Sigmoid colon (tissue), 7 donors: Measurements from ENCODE around the gene RAB41. TPM values are rescaled to one million over a fixed set of nuclear protein-coding genes. Genes with fewer than 3 reads are reported as not detected.
"Not testable (repeated sequence)": the region's sequence is repeated elsewhere in the genome, so short reads cannot be mapped to it uniquely, and the experiment has no call there.

ENCODE experiments used
- DNase-seq: peaks from one replicate; pipeline ENCODE4 v3.0.0-alpha.2; 2019
- H3K27ac ChIP-seq, 4 donors: fragments of 200-600 bp; sonication (generic); one replicate each; pipeline ENCODE4 v1.5.1; 2016 to 2019; ENCODE audit warnings: mild to moderate bottlenecking in 1 of 4
- H3K27me3 ChIP-seq, 3 donors: fragments of 200-600 bp; sonication (generic); one replicate each; pipeline ENCODE4 v1.5.1; 2019; ENCODE audit warnings: mild to moderate bottlenecking in 1 of 3
- H3K36me3 ChIP-seq, 4 donors: fragments of 200-600 bp; sonication (generic); one replicate each; pipeline ENCODE4 v1.5.1; 2016 to 2019
- H3K4me1 ChIP-seq, 4 donors: fragments of 200-600 bp; sonication (generic); one replicate each; pipeline ENCODE4 v1.5.1; 2017 to 2019
- H3K4me3 ChIP-seq, 4 donors: fragments of 200-600 bp; sonication (generic); one replicate each; pipeline ENCODE4 v1.5.1; 2017 to 2019; ENCODE audit warnings: mild to moderate bottlenecking in 2 of 4, moderate library complexity in 1 of 4
- H3K9me3 ChIP-seq, 4 donors: fragments of 200-600 bp in 3 of 4; sonication (generic) in 3 of 4; one replicate each; pipeline versions ENCODE4 v1.5.1 to v1.6.1; 2013 to 2019
- CTCF ChIP-seq, 4 experiments: fragments of 450-650 bp in 3 of 4; fragments of 200-600 bp in 1 of 4; IDR thresholded peaks; one replicate each; pipeline ENCODE4 v1.5.1; 2016 to 2019; ENCODE audit warnings: antibody characterized with exemption in 4 of 4, mild to moderate bottlenecking in 3 of 4, moderate library complexity in 2 of 4
- EP300 ChIP-seq, 4 donors: sonication (generic); formaldehyde crosslinking; IDR thresholded peaks; one replicate each; pipeline ENCODE4 v1.6.1; 2017; ENCODE audit warnings: antibody characterized with exemption in 4 of 4
- POLR2A ChIP-seq, 2 donors: fragments of 450-650 bp; IDR thresholded peaks; one replicate each; pipeline ENCODE4 v1.6.1; 2016; ENCODE audit warnings: antibody characterized with exemption in 2 of 2, mild to moderate bottlenecking in 2 of 2, moderate library complexity in 2 of 2
- POLR2AphosphoS5 ChIP-seq, 4 donors: sonication (generic); formaldehyde crosslinking; IDR thresholded peaks; one replicate each; pipeline ENCODE4 v1.6.1; 2017; ENCODE audit warnings: antibody characterized with exemption in 4 of 4
- WGBS, 2 donors: extraction: QIAGEN DNeasy Blood & Tissue Kit; methylation state at CpG; one replicate each; pipeline ENCODE4 v1.1.7; 2013; 5-methylcytosine and 5-hydroxymethylcytosine counted together
- intact Hi-C: fragments of 100-400 bp; cut with DNase I; formaldehyde crosslinking; loops from one replicate; pipeline ENCODE4 v1.15.1; 2023
- polyA plus RNA-seq, 3 donors: library from polyadenylated mRNA; stranded (reverse); fragments of 200-250 nt; gene quantifications; one replicate each; pipeline ENCODE4 v1.2.3, GENCODE V29; 2013
- total RNA-seq, 4 donors: library from RNA; depleted of rRNA; stranded (reverse); fragments of >200 nt; gene quantifications; one replicate each; pipeline ENCODE4 v1.1.0, GENCODE V29; 2016
- donor health status: healthy with polysubstance abuse.
- donor health status: Bipolar disorder and iron deficiency.
- donor health status: healthy.

RAB41 gene
- total and polyA plus RNA-seq, 7 donors: 0.10 TPM; not detected in 6

DNA sequence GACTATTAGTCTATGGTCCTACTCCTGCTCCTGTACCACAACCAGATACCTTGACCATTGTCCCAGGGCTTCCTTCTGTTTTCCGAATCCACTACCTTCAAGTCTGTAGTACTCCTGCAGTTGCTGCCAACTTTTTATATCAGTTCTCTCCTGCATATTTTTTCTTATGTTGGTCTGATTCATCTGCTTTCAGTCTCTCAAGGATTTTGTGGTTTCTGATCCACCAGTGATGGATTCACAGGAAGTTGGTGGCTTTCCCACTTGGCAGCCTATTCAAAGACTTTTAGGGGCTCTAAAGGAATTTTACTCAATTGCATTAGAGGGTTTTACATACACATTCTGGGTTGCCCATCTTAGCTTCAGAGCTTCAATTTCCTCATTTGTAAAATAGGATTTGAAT is 31.5 kb downstream of the RAB41 start:
- no peaks in the 10 kb centered on the region for H3K9me3 ChIP-seq
- 86 to 89% methylated on average over 1 of the region's 1 CpG for WGBS, 2 donors
- intact Hi-C loops: no loop called here
- H3K4me1 ChIP-seq: no peaks in the 10 kb centered on the region
- no peak for DNase-seq
- H3K4me3 ChIP-seq: no peak overlapping the region
- no peak overlapping the region for H3K27ac ChIP-seq
- H3K27me3 ChIP-seq: no peaks in the 10 kb centered on the region
- H3K36me3 ChIP-seq: no peaks in the 10 kb centered on the region
- TF ChIP-seq EP300 (IDR thresholded peaks at IDR 0.05): no peak
- TF ChIP-seq CTCF (IDR thresholded peaks at IDR 0.05): no peak
- TF ChIP-seq POLR2A (IDR thresholded peaks at IDR 0.05): no peak
- TF ChIP-seq POLR2AphosphoS5 (IDR thresholded peaks at IDR 0.05): no peak

- whole genome bisulfite sequencing, 2 donors: 96 to 97% methylated on average over 4 of the region's 4 CpGs
- TF ChIP-seq POLR2A (IDR thresholded peaks at IDR 0.05) (no peak), CTCF (IDR thresholded peaks at IDR 0.05) (no peak), EP300 (IDR thresholded peaks at IDR 0.05) (no peak), POLR2AphosphoS5 (IDR thresholded peaks at IDR 0.05) (no peak)
Observed at GRCh38 chrX:70322784-70323183, 40.8 kb downstream of the RAB41 start.

GRCh38 chrX:70323628-70324027 is 41.7 kb downstream of the RAB41 start:
- intact Hi-C loops, H3K27me3 ChIP-seq, H3K9me3 ChIP-seq, H3K36me3 ChIP-seq, H3K27ac ChIP-seq, H3K4me3 ChIP-seq, H3K4me1 ChIP-seq, DNase-seq: not testable (repeated sequence)
- WGBS, 2 donors: 98% methylated on average over 6 of the region's 6 CpGs

More at GRCh38 chrX:70322784-70323183, 40.8 kb downstream of the RAB41 start:
- Histone ChIP-seq H3K36me3 (no peaks in the 10 kb centered on the region), H3K27ac (no peak overlapping the region), H3K9me3 (no peaks in the 10 kb centered on the region), H3K4me1 (no peaks in the 10 kb centered on the region), H3K4me3 (no peak overlapping the region), H3K27me3 (no peaks in the 10 kb centered on the region)
- DNase-seq: no peak
- intact Hi-C loops: no loop called here

GRCh38 chrX:70324326-70324725 is 42.4 kb downstream of the RAB41 start:
- Histone ChIP-seq H3K4me1 (no peaks in the 10 kb centered on the region), H3K4me3 (no peak overlapping the region), H3K27ac (no peak overlapping the region), H3K27me3 (no peaks in the 10 kb centered on the region), H3K36me3 (no peaks in the 10 kb centered on the region), H3K9me3 (no peaks in the 10 kb centered on the region)
- WGBS, 2 donors: 94 to 96% methylated on average over 2 of the region's 2 CpGs
- intact Hi-C loops: no loop called here
- DNase-seq: no peak
- no peak for TF ChIP-seq CTCF (IDR thresholded peaks at IDR 0.05)
- TF ChIP-seq EP300 (IDR thresholded peaks at IDR 0.05): no peak
- no peak for TF ChIP-seq POLR2A (IDR thresholded peaks at IDR 0.05)
- no peak for TF ChIP-seq POLR2AphosphoS5 (IDR thresholded peaks at IDR 0.05)

- Histone ChIP-seq H3K4me3 (no peak overlapping the region), H3K27ac (no peak overlapping the region), H3K9me3 (no peaks in the 10 kb centered on the region), H3K27me3 (no peaks in the 10 kb centered on the region), H3K36me3 (no peaks in the 10 kb centered on the region), H3K4me1 (no peaks in the 10 kb centered on the region)
- DNase-seq: no peak
- intact Hi-C loops: no loop called here
- 100% methylated on average over 1 of the region's 1 CpG for WGBS, 2 donors
- TF ChIP-seq EP300 (IDR thresholded peaks at IDR 0.05) (no peak), POLR2A (IDR thresholded peaks at IDR 0.05) (no peak), CTCF (IDR thresholded peaks at IDR 0.05) (no peak), POLR2AphosphoS5 (IDR thresholded peaks at IDR 0.05) (no peak)
Observed at GRCh38 chrX:70331161-70331560, 49.2 kb downstream of the RAB41 start.
